ENCODE results near the gene UQCR10.

DNA sequence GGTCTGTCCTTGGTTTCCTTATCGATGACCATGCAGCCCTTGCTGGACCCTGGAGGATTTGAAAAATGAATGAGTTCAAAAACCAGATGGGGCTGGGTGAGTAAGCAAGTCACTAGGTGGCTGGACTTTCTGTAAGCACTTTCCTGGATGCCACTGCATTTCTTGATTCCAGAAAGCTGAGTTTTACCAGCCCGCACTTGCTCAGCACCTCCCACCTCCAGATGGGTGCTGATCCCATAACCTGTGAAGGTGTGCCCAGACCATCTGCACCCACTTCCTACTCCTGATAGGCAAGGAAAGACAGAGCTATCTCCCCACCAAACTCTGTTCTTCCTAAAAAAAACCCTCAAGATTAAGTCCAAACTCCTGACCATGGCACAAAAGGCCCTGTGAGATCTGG, 49.8 kb downstream of the UQCR10 start:
- TF ChIP-seq, protein P1, sequence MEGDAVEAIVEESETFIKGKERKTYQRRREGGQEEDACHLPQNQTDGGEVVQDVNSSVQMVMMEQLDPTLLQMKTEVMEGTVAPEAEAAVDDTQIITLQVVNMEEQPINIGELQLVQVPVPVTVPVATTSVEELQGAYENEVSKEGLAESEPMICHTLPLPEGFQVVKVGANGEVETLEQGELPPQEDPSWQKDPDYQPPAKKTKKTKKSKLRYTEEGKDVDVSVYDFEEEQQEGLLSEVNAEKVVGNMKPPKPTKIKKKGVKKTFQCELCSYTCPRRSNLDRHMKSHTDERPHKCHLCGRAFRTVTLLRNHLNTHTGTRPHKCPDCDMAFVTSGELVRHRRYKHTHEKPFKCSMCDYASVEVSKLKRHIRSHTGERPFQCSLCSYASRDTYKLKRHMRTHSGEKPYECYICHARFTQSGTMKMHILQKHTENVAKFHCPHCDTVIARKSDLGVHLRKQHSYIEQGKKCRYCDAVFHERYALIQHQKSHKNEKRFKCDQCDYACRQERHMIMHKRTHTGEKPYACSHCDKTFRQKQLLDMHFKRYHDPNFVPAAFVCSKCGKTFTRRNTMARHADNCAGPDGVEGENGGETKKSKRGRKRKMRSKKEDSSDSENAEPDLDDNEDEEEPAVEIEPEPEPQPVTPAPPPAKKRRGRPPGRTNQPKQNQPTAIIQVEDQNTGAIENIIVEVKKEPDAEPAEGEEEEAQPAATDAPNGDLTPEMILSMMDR (IDR thresholded peaks at IDR 0.05; ENCODE audit: poor library complexity, severe bottlenecking), result no peak
- TF ChIP-seq, protein P2, sequence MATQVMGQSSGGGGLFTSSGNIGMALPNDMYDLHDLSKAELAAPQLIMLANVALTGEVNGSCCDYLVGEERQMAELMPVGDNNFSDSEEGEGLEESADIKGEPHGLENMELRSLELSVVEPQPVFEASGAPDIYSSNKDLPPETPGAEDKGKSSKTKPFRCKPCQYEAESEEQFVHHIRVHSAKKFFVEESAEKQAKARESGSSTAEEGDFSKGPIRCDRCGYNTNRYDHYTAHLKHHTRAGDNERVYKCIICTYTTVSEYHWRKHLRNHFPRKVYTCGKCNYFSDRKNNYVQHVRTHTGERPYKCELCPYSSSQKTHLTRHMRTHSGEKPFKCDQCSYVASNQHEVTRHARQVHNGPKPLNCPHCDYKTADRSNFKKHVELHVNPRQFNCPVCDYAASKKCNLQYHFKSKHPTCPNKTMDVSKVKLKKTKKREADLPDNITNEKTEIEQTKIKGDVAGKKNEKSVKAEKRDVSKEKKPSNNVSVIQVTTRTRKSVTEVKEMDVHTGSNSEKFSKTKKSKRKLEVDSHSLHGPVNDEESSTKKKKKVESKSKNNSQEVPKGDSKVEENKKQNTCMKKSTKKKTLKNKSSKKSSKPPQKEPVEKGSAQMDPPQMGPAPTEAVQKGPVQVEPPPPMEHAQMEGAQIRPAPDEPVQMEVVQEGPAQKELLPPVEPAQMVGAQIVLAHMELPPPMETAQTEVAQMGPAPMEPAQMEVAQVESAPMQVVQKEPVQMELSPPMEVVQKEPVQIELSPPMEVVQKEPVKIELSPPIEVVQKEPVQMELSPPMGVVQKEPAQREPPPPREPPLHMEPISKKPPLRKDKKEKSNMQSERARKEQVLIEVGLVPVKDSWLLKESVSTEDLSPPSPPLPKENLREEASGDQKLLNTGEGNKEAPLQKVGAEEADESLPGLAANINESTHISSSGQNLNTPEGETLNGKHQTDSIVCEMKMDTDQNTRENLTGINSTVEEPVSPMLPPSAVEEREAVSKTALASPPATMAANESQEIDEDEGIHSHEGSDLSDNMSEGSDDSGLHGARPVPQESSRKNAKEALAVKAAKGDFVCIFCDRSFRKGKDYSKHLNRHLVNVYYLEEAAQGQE (IDR thresholded peaks at IDR 0.05; ENCODE audit: borderline replicate concordance), result no peak
- TF ChIP-seq MXI1 (conservative IDR thresholded peaks at IDR 0.05; ENCODE audit: poor library complexity, severe bottlenecking), result no peak

All from neural cell (in vitro differentiated cells).